B cell (primary cell): ENCODE measurements around the gene WEE1. TPM values are rescaled to one million over a fixed set of nuclear protein-coding genes. Genes with fewer than 3 reads are reported as not detected.

ENCODE experiments used
- ATAC-seq: fragments of 200-7000 bp; cut with Tn5 transposase; one replicate; pipeline ENCODE4 v1.10.0; 2021; ENCODE audit warnings: low read depth, mild to moderate bottlenecking, moderate number of reproducible peaks, moderate library complexity
- CTCF ChIA-PET: fragments of 350-600 bp; sonication (Branson Sonifier 250); formaldehyde crosslinking; loops from one replicate; lab custom pipeline; 2021; ENCODE audit warnings: antibody characterized with exemption, inconsistent platforms; lab: Charles Lee
- POLR2A ChIA-PET: fragments of 350-600 bp; sonication (Branson Sonifier 250); formaldehyde crosslinking; loops from one replicate; lab custom pipeline; 2021; ENCODE audit warnings: antibody characterized with exemption; lab: Charles Lee
- DNase-seq: peaks from one replicate; pipeline ENCODE4 v3.0.0; 2013
- H2AFZ ChIP-seq: 2 replicates; pipeline ENCODE4 v1.6.1; 2012; ENCODE audit warnings: mild to moderate bottlenecking, low read depth, low read length; ENCODE audit not compliant: insufficient read depth, poor library complexity, severe bottlenecking
- H3K27ac ChIP-seq, 2 donors: 1 replicate in 1 of 2; 2 replicates in 1 of 2; pipeline ENCODE4 v1.5.1; 2012 to 2013; ENCODE audit warnings: low read length in 2 of 2, mild to moderate bottlenecking in 2 of 2, moderate library complexity in 1 of 2
- H3K27me3 ChIP-seq, 4 experiments: fragments of 200-600 bp in 1 of 4; sonication (generic) in 1 of 4; replicated peaks in 1 of 4; 1 replicate in 2 of 4; 2 replicates in 2 of 4; pipeline versions ENCODE4 v1.6.1 to v1.7.0; 2013 to 2016; ENCODE audit warnings: low read length in 3 of 4, mild to moderate bottlenecking in 2 of 4, mixed read lengths in 1 of 4, moderate library complexity in 1 of 4; ENCODE audit not compliant: insufficient read depth in 4 of 4, control insufficient read depth in 3 of 4; ENCODE audit errors: control extremely low read depth in 1 of 4
- H3K36me3 ChIP-seq, 2 experiments: replicated peaks in 1 of 2; 1 replicate in 1 of 2; 2 replicates in 1 of 2; pipeline versions ENCODE4 v1.6.1 to v1.7.1; 2013; ENCODE audit warnings: low read length in 1 of 2; ENCODE audit not compliant: insufficient read depth in 2 of 2, control insufficient read depth in 1 of 2; ENCODE audit errors: control extremely low read depth in 1 of 2, extremely low read depth in 1 of 2
- H3K4me1 ChIP-seq, 2 donors: fragments of 200-600 bp in 1 of 2; sonication (generic) in 1 of 2; 1 replicate in 1 of 2; 2 replicates in 1 of 2; pipeline versions ENCODE4 v1.5.1 to v1.6.1; 2013 to 2017; ENCODE audit warnings: low read length in 2 of 2; ENCODE audit not compliant: control insufficient read depth in 2 of 2, insufficient read depth in 2 of 2
- H3K4me2 ChIP-seq: replicated peaks from 2 replicates; pipeline ENCODE3; 2012; ENCODE audit warnings: mild to moderate bottlenecking, low read depth, low read length; ENCODE audit not compliant: poor library complexity, severe bottlenecking
- H3K4me3 ChIP-seq, 5 experiments: fragments of 200-600 bp in 1 of 5; sonication (generic) in 1 of 5; 1 replicate in 3 of 5; 2 replicates in 2 of 5; pipeline versions ENCODE4 v1.5.1 to v1.7.0; 2011 to 2016; ENCODE audit warnings: low read length in 4 of 5, mild to moderate bottlenecking in 4 of 5, low read depth in 2 of 5, control low read depth in 1 of 5, moderate library complexity in 1 of 5; ENCODE audit not compliant: insufficient read depth in 1 of 5; ENCODE audit errors: control extremely low read depth in 1 of 5, extremely low read depth in 1 of 5
- H3K79me2 ChIP-seq: fragments of 200-600 bp; sonication (generic); one replicate; pipeline ENCODE4 v1.6.0; 2016; ENCODE audit warnings: low read length; ENCODE audit not compliant: control insufficient read depth, insufficient read depth
- H3K9ac ChIP-seq: fragments of 200-600 bp; sonication (generic); 2 replicates; pipeline ENCODE4 v1.6.1; 2017; ENCODE audit warnings: mild to moderate bottlenecking, low read length, moderate library complexity
- H3K9me3 ChIP-seq, 3 donors: one replicate each; pipeline versions ENCODE4 v1.6.1 to v1.7.1; 2013; ENCODE audit warnings: low read length in 2 of 3; ENCODE audit not compliant: control insufficient read depth in 2 of 3, insufficient read depth in 1 of 3; ENCODE audit errors: control extremely low read depth in 1 of 3
- H4K20me1 ChIP-seq: 2 replicates; pipeline ENCODE4 v1.6.0; 2012; ENCODE audit warnings: mild to moderate bottlenecking, low read length; ENCODE audit not compliant: insufficient read depth, control insufficient read depth, poor library complexity, severe bottlenecking
- H3K27ac Mint-ChIP-seq: one replicate; pipeline ENCODE4 v1.8.0; 2021; ENCODE audit warnings: mixed read lengths
- H3K27me3 Mint-ChIP-seq: one replicate; pipeline ENCODE4 v1.8.0; 2021; ENCODE audit warnings: mixed read lengths
- H3K4me1 Mint-ChIP-seq: one replicate; pipeline ENCODE4 v1.8.0; 2021; ENCODE audit warnings: mixed read lengths
- H3K4me3 Mint-ChIP-seq: one replicate; pipeline ENCODE4 v1.8.0; 2021; ENCODE audit warnings: mixed read lengths
- H3K9me3 Mint-ChIP-seq: one replicate; pipeline ENCODE4 v1.8.0; 2022; ENCODE audit warnings: mixed read lengths; ENCODE audit not compliant: insufficient read depth
- CTCF ChIP-seq: fragments of 200-600 bp; IDR thresholded peaks from one replicate; pipeline ENCODE4 v1.8.0; 2022; ENCODE audit warnings: antibody characterized with exemption, mild to moderate bottlenecking
- EZH2 ChIP-seq: IDR thresholded peaks from 2 replicates; pipeline ENCODE4 v1.6.1; 2012; ENCODE audit warnings: borderline replicate concordance, low read depth, mild to moderate bottlenecking, moderate library complexity, low read length; ENCODE audit not compliant: insufficient read depth, poor library complexity, severe bottlenecking
- WGBS: methylation state at CpG from one replicate; pipeline ENCODE4 v1.1.5; 2013; ENCODE audit warnings: missing lambda C conversion rate; ENCODE audit not compliant: insufficient coverage; 5-methylcytosine and 5-hydroxymethylcytosine counted together
- intact Hi-C: fragments of 100-400 bp; cut with micrococcal nuclease; formaldehyde crosslinking; loops from one replicate; pipeline ENCODE4 v1.10.0; 2022
- polyA plus RNA-seq: library from polyadenylated mRNA; depleted of rRNA; stranded (reverse); fragments of >200 nt; gene quantifications from 2 replicates; pipeline ENCODE4 v1.2.3, GENCODE V29; 2012
- total RNA-seq, 2 donors: library from RNA; stranded (reverse); fragments of 120-200 nt in 1 of 2; gene quantifications; 1 replicate in 1 of 2; 2 replicates in 1 of 2; pipeline versions ENCODE4 v1.2.3 to v1.2.4, GENCODE V29; 2013 to 2022

Gene WEE1
- total and polyA plus RNA-seq, 2 donors (not counting 1 experiment from before 2014, with no cell fraction given): 14.7 to 31.3 TPM

GRCh38 chr11:9568854-9569587, 4.4 kb upstream of the WEE1 start:
- Histone ChIP-seq H3K9me3 (no peaks in the 10 kb centered on the region), H3K79me2 (peaks cover 3% of the 10 kb centered on the region), H3K9ac (peak overlapping the region; percentile 43), H3K4me3 (peak overlapping the region in 1 of 5 experiments; percentile 28), H3K27me3 (no peaks in the 10 kb centered on the region), H3K27ac (peak overlapping the region; percentile 82 to 91), H3K4me2 (peak overlapping the region; percentile 58), H3K36me3 (no peaks in the 10 kb centered on the region), H2AFZ (peak overlapping the region; percentile 2), H4K20me1 (no peaks in the 10 kb centered on the region), H3K4me1 (peaks cover 39 to 45% of the 10 kb centered on the region in 2 donors)
- Mint-ChIP-seq H3K27ac (peak overlapping the region; percentile 90), H3K27me3 (no peaks in the 10 kb centered on the region), H3K9me3 (no peaks in the 10 kb centered on the region), H3K4me3 (peak overlapping the region; percentile 62), H3K4me1 (peaks cover 52% of the 10 kb centered on the region)
- 93% methylated on average over 2 of the region's 7 CpGs for WGBS
- intact Hi-C loops: no loop called here
- TF ChIP-seq EZH2: no peak
- TF ChIP-seq CTCF: no peak
- DNase-seq (peak; percentile 85), ATAC-seq (no peak)
- CTCF ChIA-PET: interaction anchor here (0.6 to 4.2 kb wide), 3 partner anchors 34 to 71 kb away, joined by 4 to 16 read pairs (median 4); no protein-coding TSS in a partner anchor
- POLR2A ChIA-PET: no interaction called here

GRCh38 chr11:9569588-9570164, 3.8 kb upstream of the WEE1 start:
- WGBS: 67% methylated on average over 1 of the region's 5 CpGs
- Histone ChIP-seq H3K9ac (peak overlapping the region; percentile 43), H3K4me1 (peaks cover 39 to 45% of the 10 kb centered on the region in 2 donors), H3K27ac (peak overlapping the region; percentile 82 to 91), H3K4me3 (no peak overlapping the region), H4K20me1 (no peaks in the 10 kb centered on the region), H3K9me3 (no peaks in the 10 kb centered on the region), H3K4me2 (peak overlapping the region; percentile 58), H3K36me3 (no peaks in the 10 kb centered on the region), H3K27me3 (no peaks in the 10 kb centered on the region), H2AFZ (no peak overlapping the region), H3K79me2 (peaks cover 9% of the 10 kb centered on the region)
- peak overlapping the region; percentile 62 for H3K4me3 Mint-ChIP-seq
- CTCF ChIA-PET: interaction anchor here (1.6 to 4.2 kb wide), 2 partner anchors 35 to 40 kb away, joined by 4 to 16 read pairs; no protein-coding TSS in a partner anchor
- peak; percentile 27 for DNase-seq
- intact Hi-C loops: loop anchor here (5.0 to 10.0 kb wide), 2 partner anchors 735 to 1288 kb away; partner anchors contain the start of genes ADM and ZBED5
- H3K4me1 Mint-ChIP-seq: peaks cover 52% of the 10 kb centered on the region
- POLR2A ChIA-PET: no interaction called here
- H3K27ac Mint-ChIP-seq: peak overlapping the region; percentile 90
- no peak for TF ChIP-seq EZH2
- no peak for TF ChIP-seq CTCF
- H3K27me3 Mint-ChIP-seq: no peaks in the 10 kb centered on the region
- H3K9me3 Mint-ChIP-seq: no peaks in the 10 kb centered on the region
- no peak for ATAC-seq
